ENCODE results near the gene NME7.

Gene NME7

DNA sequence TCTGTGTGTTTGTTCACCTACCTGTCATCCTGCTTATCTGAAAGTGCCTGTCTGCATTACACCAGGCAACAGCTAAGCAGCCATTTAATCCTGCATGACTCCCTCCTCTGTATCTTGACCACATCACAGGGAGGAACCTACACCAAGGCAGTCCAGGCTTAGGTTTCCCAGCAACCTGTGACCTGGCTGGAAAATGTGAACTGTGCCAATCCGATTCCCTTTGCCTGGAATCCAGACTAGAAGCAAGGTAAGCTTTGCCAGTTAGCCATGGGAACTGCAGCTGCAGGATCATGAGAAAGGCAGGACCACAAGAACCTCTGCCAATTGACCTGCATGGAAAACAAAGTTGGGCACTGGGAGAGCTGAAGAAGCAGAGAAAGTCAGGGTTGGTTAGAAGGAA is 267.4 kb downstream of the NME7 start:
- no peak overlapping the region for H3K27ac ChIP-seq
- no peaks in the 10 kb centered on the region for H3K27me3 ChIP-seq (ENCODE audit: insufficient read depth, low read depth, severe bottlenecking)
- no peak for DNase-seq
- TF ChIP-seq, protein P1, sequence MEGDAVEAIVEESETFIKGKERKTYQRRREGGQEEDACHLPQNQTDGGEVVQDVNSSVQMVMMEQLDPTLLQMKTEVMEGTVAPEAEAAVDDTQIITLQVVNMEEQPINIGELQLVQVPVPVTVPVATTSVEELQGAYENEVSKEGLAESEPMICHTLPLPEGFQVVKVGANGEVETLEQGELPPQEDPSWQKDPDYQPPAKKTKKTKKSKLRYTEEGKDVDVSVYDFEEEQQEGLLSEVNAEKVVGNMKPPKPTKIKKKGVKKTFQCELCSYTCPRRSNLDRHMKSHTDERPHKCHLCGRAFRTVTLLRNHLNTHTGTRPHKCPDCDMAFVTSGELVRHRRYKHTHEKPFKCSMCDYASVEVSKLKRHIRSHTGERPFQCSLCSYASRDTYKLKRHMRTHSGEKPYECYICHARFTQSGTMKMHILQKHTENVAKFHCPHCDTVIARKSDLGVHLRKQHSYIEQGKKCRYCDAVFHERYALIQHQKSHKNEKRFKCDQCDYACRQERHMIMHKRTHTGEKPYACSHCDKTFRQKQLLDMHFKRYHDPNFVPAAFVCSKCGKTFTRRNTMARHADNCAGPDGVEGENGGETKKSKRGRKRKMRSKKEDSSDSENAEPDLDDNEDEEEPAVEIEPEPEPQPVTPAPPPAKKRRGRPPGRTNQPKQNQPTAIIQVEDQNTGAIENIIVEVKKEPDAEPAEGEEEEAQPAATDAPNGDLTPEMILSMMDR (IDR thresholded peaks at IDR 0.05; ENCODE audit: low read depth, low read length), result no peak
- no peaks in the 10 kb centered on the region for H3K9me3 ChIP-seq (ENCODE audit: severe bottlenecking)
- no peak overlapping the region for H3K4me3 ChIP-seq (ENCODE audit: low read depth, low read length)
- H3K36me3 ChIP-seq, result no peaks in the 10 kb centered on the region

DNA sequence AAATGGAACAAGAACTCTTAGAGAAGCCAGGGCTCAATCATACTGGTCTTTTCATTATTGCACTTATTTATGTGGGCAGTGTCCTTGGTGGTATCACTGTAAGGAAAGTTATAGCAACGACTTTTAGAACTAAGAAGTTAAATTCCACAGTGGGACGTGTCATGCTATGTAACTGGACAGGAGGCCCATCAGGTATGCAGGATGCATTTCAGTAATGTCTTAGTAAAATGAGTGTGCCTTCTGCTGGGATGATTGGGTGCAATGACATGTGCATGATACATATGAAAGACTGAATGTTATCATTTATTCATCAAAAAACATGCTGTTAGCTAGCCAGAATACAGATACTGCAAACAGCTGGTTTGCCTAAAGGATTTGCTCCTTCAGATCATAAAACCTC is 268.0 kb downstream of the NME7 start:
- TF ChIP-seq, protein P1 (IDR thresholded peaks at IDR 0.05; ENCODE audit: low read depth, low read length), result no peak
- no peaks in the 10 kb centered on the region for H3K27me3 ChIP-seq (ENCODE audit: insufficient read depth, low read depth, severe bottlenecking)
- DNase-seq, result no peak

DNA sequence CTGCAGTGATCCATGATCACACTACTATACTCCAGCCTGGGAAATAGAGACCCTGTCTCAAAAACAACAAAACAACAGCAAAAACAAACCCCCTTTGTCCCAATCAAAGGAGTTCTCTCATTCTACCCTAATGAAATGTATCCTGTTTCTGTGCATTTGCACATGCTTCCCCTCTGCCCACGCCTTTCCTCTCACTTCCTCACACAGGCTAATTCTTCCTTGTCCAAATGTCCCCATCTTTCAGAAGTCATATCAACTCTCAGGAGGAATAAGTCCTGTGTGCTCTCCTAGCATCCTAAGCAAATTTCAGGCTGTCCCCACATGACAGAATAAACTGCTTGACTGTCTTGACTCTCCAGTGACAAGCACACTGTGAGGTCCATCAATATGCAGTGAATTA is 269.2 kb downstream of the NME7 start:
- TF ChIP-seq, protein P1 (IDR thresholded peaks at IDR 0.05; ENCODE audit: low read depth, low read length), result no peak
- Histone ChIP-seq H3K36me3 (no peaks in the 10 kb centered on the region), H3K27ac (no peak overlapping the region), H3K27me3 (ENCODE audit: insufficient read depth, low read depth, severe bottlenecking) (no peaks in the 10 kb centered on the region), H3K4me3 (ENCODE audit: low read depth, low read length) (no peak overlapping the region), H3K9me3 (ENCODE audit: severe bottlenecking) (no peaks in the 10 kb centered on the region)
- no peak for DNase-seq

More for the DNA sequence above, 268.0 kb downstream of the NME7 start:
- H3K9me3 ChIP-seq (ENCODE audit: severe bottlenecking), result no peaks in the 10 kb centered on the region
- no peak overlapping the region for H3K4me3 ChIP-seq (ENCODE audit: low read depth, low read length)
- no peak overlapping the region for H3K27ac ChIP-seq
- no peaks in the 10 kb centered on the region for H3K36me3 ChIP-seq

DNA sequence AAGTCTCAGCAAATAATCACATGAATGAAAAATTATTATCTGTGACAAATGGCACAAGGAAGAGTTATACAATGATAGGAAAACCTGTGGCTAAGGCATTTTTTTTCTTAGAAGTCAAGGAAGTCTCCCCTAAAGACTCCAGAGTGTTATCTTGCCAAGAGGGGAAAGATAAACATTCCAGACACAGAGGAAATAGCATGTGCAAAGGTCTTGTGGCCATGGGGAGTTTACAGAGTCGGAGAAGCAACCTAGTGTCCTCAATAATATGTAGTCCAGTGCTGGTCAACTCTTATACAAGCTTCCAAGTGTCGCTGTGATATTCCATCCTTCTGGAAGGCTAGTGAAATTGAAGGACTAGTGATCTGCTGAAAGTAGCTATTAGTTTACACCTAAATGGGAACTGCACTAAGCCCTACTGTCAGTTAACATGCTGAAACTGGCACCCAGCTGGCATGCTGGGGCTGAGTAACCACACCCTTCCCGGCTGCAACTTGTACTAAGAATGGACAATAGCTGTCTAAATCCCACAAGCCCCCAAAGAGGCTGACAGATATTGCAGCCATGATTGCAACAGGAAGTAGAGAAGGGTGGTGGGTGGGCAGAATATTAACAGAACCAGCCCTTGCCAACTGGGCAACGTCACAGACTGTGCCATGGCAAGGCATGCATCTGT is 272.6 kb downstream of the NME7 start:
- H3K9me3 ChIP-seq (ENCODE audit: severe bottlenecking), result no peaks in the 10 kb centered on the region
- no peaks in the 10 kb centered on the region for H3K27me3 ChIP-seq (ENCODE audit: insufficient read depth, low read depth, severe bottlenecking)
- H3K4me3 ChIP-seq (ENCODE audit: low read depth, low read length), result no peak overlapping the region
- H3K36me3 ChIP-seq, result no peaks in the 10 kb centered on the region
- TF ChIP-seq, protein P1 (IDR thresholded peaks at IDR 0.05; ENCODE audit: low read depth, low read length), result no peak
- H3K27ac ChIP-seq, result no peak overlapping the region
- no peak for DNase-seq

DNA sequence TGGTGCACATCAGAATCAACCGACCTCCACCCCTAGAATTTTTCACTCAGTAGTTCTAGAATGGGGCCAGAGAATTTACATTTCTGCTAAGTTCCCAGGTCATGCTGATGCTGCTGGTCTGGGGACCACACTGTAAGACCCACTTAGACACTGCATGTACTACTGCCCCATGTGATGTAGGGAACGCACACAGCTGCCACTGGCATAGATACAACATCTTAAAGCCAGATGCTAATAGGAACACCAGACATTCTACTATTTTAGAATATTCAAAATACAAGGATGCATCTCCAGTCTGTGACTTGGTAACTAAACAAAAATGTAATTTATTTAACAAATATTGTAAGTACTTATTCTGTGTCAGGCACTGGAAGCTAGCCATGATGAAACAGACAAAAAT is 275.2 kb downstream of the NME7 start:
- no peak for DNase-seq
- H3K4me3 ChIP-seq (ENCODE audit: low read depth, low read length), result no peak overlapping the region
- TF ChIP-seq, protein P1 (IDR thresholded peaks at IDR 0.05; ENCODE audit: low read depth, low read length), result no peak

DNA sequence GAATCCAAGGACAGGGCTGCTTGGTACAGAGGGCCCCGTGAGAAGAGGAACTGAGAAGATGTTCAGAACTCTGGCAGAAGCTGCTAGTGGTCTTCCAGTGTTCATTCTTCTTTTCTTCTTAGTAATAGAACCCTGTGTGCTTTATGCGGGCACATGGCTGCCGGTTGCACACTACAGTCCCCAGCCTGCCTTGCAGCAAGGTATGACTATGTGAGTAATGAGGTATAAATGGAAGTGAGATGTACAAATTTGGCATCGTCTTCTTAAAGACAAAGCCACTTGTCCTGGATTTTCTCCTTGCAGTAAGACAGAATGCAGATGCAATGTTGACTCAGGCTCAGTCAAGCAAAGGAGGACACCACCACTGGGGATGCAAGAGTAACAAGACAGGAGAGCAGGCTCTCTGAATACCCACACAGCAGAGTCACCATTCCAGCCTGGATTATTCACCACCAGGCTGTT is 276.1 kb downstream of the NME7 start:
- Histone ChIP-seq H3K4me3 (ENCODE audit: low read depth, low read length) (no peak overlapping the region), H3K27me3 (ENCODE audit: insufficient read depth, low read depth, severe bottlenecking) (no peaks in the 10 kb centered on the region), H3K9me3 (ENCODE audit: severe bottlenecking) (no peaks in the 10 kb centered on the region), H3K36me3 (no peaks in the 10 kb centered on the region), H3K27ac (no peak overlapping the region)
- TF ChIP-seq, protein P1 (IDR thresholded peaks at IDR 0.05; ENCODE audit: low read depth, low read length), result no peak
- DNase-seq, result no peak

More for the DNA sequence above, 275.2 kb downstream of the NME7 start:
- H3K36me3 ChIP-seq, result no peaks in the 10 kb centered on the region
- H3K27me3 ChIP-seq (ENCODE audit: insufficient read depth, low read depth, severe bottlenecking), result no peaks in the 10 kb centered on the region
- no peak overlapping the region for H3K27ac ChIP-seq
- H3K9me3 ChIP-seq (ENCODE audit: severe bottlenecking), result no peaks in the 10 kb centered on the region
